ENCODE results near the gene EXOC6B. TPM values are rescaled to one million over a fixed set of nuclear protein-coding genes. Genes with fewer than 3 reads are reported as not detected.

Gene EXOC6B
- total and polyA plus RNA-seq, 2 of the 8 experiments (the other 6 are each of a cell fraction or from before 2014, with no cell fraction given): 13.5 to 33.0 TPM

GRCh38 chr2:72431737-72432136 is 394.1 kb downstream of the EXOC6B start:
- Histone ChIP-seq H3K4me1 (replicated peaks in 1 of 4; ENCODE audit: control insufficient read depth in 3 of 4, insufficient read depth in 4 of 4, low read length in 3 of 4) (no peaks in the 10 kb centered on the region), H3K23ac (ENCODE audit: insufficient read length) (no peak overlapping the region)
- WGBS, 2 experiments (ENCODE audit: extremely low coverage in 1 of 2, insufficient coverage in 1 of 2, insufficient read length in 1 of 2, insufficient replicate concordance in 2 of 2, low coverage in 1 of 2, low lambda C conversion rate in 2 of 2, missing lambda C conversion rate in 1 of 2): 95% methylated on average over 4 of the region's 4 CpGs; no CpG with 5 or more reads in 1 of the 2 experiments

More at GRCh38 chr2:72431737-72432136, 394.1 kb downstream of the EXOC6B start:
- no peak for FAIRE-seq
- H3K27ac ChIP-seq (ENCODE audit: low read depth, low read length): no peak overlapping the region
- H3K27me3 ChIP-seq (replicated peaks in 1 of 4; ENCODE audit: control insufficient read depth in 3 of 4, extremely low read depth in 1 of 4, insufficient read depth in 3 of 4, low read length in 3 of 4): no peaks in the 10 kb centered on the region
- H3K14ac ChIP-seq (ENCODE audit: insufficient read length): no peak overlapping the region
- no peaks in the 10 kb centered on the region for H3K79me2 ChIP-seq (ENCODE audit: control insufficient read depth in 1 of 2, insufficient read depth in 2 of 2, low read length in 2 of 2)
- DNase-seq (ENCODE audit: low read depth in 1 of 2, low spot score in 2 of 2): no peak
- no peak overlapping the region for H2AFZ ChIP-seq (ENCODE audit: low read length)
- H3K79me1 ChIP-seq (ENCODE audit: low read depth, low read length): no peaks in the 10 kb centered on the region
- H2AK5ac ChIP-seq (ENCODE audit: low read depth, low read length): no peak overlapping the region
- no peak overlapping the region for H2BK12ac ChIP-seq (ENCODE audit: low read depth, low read length)
- H2BK15ac ChIP-seq (ENCODE audit: low read length): no peak overlapping the region
- H3K9me3 ChIP-seq (ENCODE audit: insufficient read depth in 2 of 2, low read depth in 1 of 2, low read length in 1 of 2): 0 out of 4 replicates have a peak, but pooled peaks cover 0 to 3% of the 10 kb centered on the region in 2 experiments
- no peak overlapping the region for H3K4me2 ChIP-seq (ENCODE audit: insufficient read depth in 1 of 2, low read depth in 2 of 2, low read length in 2 of 2)
- H3K18ac ChIP-seq (ENCODE audit: extremely low read depth, low read length): no peak overlapping the region
- no peak overlapping the region for H3K56ac ChIP-seq (replicated peaks; ENCODE audit: insufficient read length, low read depth, low read length)
- no peaks in the 10 kb centered on the region; the same call in 1 of the 2 replicates for H3K23me2 ChIP-seq (ENCODE audit: low read depth, low read length)
- no peak overlapping the region for H2BK20ac ChIP-seq (ENCODE audit: low read length)
- TF ChIP-seq CREB1 (IDR thresholded peaks at IDR 0.05) (no peak), TCF12 (IDR thresholded peaks at IDR 0.05; ENCODE audit: low read depth, low read length) (no peak), TAF7 (optimal IDR thresholded peaks at IDR 0.05; ENCODE audit: borderline replicate concordance, low read depth, low read length) (no peak), POU5F1 (IDR thresholded peaks at IDR 0.05; ENCODE audit: low read depth, low read length) (no peak)
- no peaks in the 10 kb centered on the region for H3K36me3 ChIP-seq (ENCODE audit: control insufficient read depth in 2 of 4, insufficient read depth in 4 of 4, low read length in 3 of 4)
- H2BK5ac ChIP-seq (ENCODE audit: low read depth, low read length): no peak overlapping the region
- no peak overlapping the region for H3K4me3 ChIP-seq (ENCODE audit: extremely low read depth in 1 of 4, insufficient read depth in 2 of 4, low read depth in 3 of 4, low read length in 4 of 4)
- H4K91ac ChIP-seq (replicated peaks; ENCODE audit: insufficient read length, low read length): no peak overlapping the region
- H3K9ac ChIP-seq (replicated peaks in 1 of 4; ENCODE audit: extremely low read depth in 1 of 4, low read depth in 3 of 4, low read length in 3 of 4): no peak overlapping the region
- H4K8ac ChIP-seq (ENCODE audit: extremely low read depth, insufficient read depth, low read length): no peak overlapping the region
- POLR2A ChIA-PET (ENCODE audit: partially characterized antibody): no interaction called here
- no peak overlapping the region for H3K4ac ChIP-seq (replicated peaks; ENCODE audit: insufficient read length, low read depth, low read length)
- H4K5ac ChIP-seq (ENCODE audit: insufficient read length, low read depth, low read length): no peak overlapping the region
- H2BK120ac ChIP-seq (replicated peaks; ENCODE audit: low read depth, low read length): no peak overlapping the region
- H4K20me1 ChIP-seq (replicated peaks in 1 of 2; ENCODE audit: control insufficient read depth in 1 of 2, insufficient read depth in 2 of 2, low read length in 2 of 2): no peaks in the 10 kb centered on the region
- CTCF ChIA-PET (ENCODE audit: partially characterized antibody): interaction anchor here (1.6 kb wide), 1 partner anchor 9 kb away, joined by 6 read pairs; no protein-coding TSS in a partner anchor
